ENCODE results near the gene EDA.

The EDA gene

DNA sequence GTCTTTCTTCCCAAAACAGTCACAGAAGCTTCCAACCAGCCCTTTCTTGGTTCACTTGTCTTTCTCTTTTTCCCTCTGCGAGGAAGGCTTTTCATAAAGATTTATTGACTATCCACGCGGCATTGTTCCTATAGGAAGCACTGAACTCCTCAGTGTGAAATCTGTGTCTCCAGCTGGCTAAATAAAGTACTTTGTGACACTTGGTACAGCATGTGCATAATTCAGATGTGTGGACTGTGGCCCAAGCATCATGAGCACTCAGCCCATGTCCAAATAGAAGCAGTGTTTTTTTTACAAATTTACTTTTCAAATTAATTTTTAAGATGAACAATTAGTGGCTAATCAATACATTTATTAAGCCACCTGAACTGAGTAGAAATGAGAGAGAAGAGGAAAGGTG, 146.4 kb downstream of the EDA start:
- Histone ChIP-seq H3K27me3 (ENCODE audit: insufficient read depth, low read length, poor library complexity, severe bottlenecking) (no peaks in the 10 kb centered on the region), H4K20me1 (ENCODE audit: insufficient read depth, low read length, poor library complexity, severe bottlenecking) (no peaks in the 10 kb centered on the region), H3K9ac (ENCODE audit: low read depth, low read length, poor library complexity, severe bottlenecking) (no peak overlapping the region), H3K4me2 (ENCODE audit: low read depth, low read length, poor library complexity, severe bottlenecking) (no peak overlapping the region), H3F3A (ENCODE audit: low read depth) (no peaks in the 10 kb centered on the region), H3K9me3 (ENCODE audit: insufficient read depth, low read depth, low read length) (no peaks in the 10 kb centered on the region), H3K4me3 (ENCODE audit: low read length, poor library complexity, severe bottlenecking) (no peak overlapping the region), H3K79me2 (ENCODE audit: insufficient read depth, low read length) (no peaks in the 10 kb centered on the region), H3K36me3 (ENCODE audit: insufficient read depth, low read length) (no peaks in the 10 kb centered on the region), H3K9me2 (replicated peaks; ENCODE audit: low read depth, low read length) (no peaks in the 10 kb centered on the region), H3K4me1 (ENCODE audit: insufficient read depth, low read length, poor library complexity, severe bottlenecking) (no peaks in the 10 kb centered on the region), H2AFZ (ENCODE audit: low read length) (no peak overlapping the region)
- TF ChIP-seq, protein P1, sequence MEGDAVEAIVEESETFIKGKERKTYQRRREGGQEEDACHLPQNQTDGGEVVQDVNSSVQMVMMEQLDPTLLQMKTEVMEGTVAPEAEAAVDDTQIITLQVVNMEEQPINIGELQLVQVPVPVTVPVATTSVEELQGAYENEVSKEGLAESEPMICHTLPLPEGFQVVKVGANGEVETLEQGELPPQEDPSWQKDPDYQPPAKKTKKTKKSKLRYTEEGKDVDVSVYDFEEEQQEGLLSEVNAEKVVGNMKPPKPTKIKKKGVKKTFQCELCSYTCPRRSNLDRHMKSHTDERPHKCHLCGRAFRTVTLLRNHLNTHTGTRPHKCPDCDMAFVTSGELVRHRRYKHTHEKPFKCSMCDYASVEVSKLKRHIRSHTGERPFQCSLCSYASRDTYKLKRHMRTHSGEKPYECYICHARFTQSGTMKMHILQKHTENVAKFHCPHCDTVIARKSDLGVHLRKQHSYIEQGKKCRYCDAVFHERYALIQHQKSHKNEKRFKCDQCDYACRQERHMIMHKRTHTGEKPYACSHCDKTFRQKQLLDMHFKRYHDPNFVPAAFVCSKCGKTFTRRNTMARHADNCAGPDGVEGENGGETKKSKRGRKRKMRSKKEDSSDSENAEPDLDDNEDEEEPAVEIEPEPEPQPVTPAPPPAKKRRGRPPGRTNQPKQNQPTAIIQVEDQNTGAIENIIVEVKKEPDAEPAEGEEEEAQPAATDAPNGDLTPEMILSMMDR (conservative IDR thresholded peaks at IDR 0.05; ENCODE audit: low read length), result no peak
- TF ChIP-seq EZH2phosphoT487 (IDR thresholded peaks at IDR 0.05; ENCODE audit: borderline replicate concordance), result no peak

DNA sequence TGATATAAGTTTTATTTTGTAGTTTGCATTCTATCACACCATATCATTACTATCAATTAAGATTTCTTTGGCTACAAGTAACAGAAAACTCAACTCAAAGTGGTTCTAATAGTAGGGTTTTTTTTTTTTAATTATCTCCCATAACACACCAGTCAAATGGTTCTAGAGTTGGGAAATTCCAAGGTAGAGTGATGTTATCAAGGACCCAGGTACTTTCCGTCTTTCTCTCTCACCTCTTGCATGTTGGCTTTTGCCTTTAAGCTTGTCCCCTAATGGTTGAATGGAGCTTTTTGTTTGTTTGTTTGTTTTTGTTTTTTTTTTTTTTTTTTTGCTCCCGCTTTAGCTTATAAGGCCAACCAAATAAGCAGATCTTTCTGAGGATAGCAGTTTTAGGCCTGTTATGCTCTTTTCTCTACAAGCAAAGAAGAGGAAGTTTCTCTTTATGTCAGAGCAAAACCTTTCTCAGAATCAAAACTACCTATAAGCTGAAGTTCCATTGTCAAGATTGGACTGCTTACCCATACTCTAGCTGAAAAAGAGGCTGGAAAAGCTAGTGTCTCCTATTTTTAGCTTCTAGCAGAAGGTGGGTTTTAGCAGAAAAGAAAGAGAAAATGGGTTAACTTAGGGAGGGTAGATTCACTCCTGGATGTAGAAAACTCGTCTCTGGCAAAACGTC, 177.5 kb downstream of the EDA start:
- H2AFZ ChIP-seq (ENCODE audit: low read length), result no peak overlapping the region
- no peaks in the 10 kb centered on the region for H3K9me3 ChIP-seq (ENCODE audit: insufficient read depth, low read depth, low read length)
- no peaks in the 10 kb centered on the region for H3K9me2 ChIP-seq (replicated peaks; ENCODE audit: low read depth, low read length)
- no peak for TF ChIP-seq EZH2phosphoT487 (IDR thresholded peaks at IDR 0.05; ENCODE audit: borderline replicate concordance)
- TF ChIP-seq, protein P1 (conservative IDR thresholded peaks at IDR 0.05; ENCODE audit: low read length), result no peak
- no peaks in the 10 kb centered on the region for H3F3A ChIP-seq (ENCODE audit: low read depth)
- no peaks in the 10 kb centered on the region for H3K4me1 ChIP-seq (ENCODE audit: insufficient read depth, low read length, poor library complexity, severe bottlenecking)
- no peaks in the 10 kb centered on the region for H3K36me3 ChIP-seq (ENCODE audit: insufficient read depth, low read length)
- no peak overlapping the region for H3K4me2 ChIP-seq (ENCODE audit: low read depth, low read length, poor library complexity, severe bottlenecking)
- no peak overlapping the region for H3K4me3 ChIP-seq (ENCODE audit: low read length, poor library complexity, severe bottlenecking)
- H4K20me1 ChIP-seq (ENCODE audit: insufficient read depth, low read length, poor library complexity, severe bottlenecking), result no peaks in the 10 kb centered on the region
- no peaks in the 10 kb centered on the region for H3K79me2 ChIP-seq (ENCODE audit: insufficient read depth, low read length)
- no peaks in the 10 kb centered on the region for H3K27me3 ChIP-seq (ENCODE audit: insufficient read depth, low read length, poor library complexity, severe bottlenecking)
- H3K9ac ChIP-seq (ENCODE audit: low read depth, low read length, poor library complexity, severe bottlenecking), result no peak overlapping the region

DNA sequence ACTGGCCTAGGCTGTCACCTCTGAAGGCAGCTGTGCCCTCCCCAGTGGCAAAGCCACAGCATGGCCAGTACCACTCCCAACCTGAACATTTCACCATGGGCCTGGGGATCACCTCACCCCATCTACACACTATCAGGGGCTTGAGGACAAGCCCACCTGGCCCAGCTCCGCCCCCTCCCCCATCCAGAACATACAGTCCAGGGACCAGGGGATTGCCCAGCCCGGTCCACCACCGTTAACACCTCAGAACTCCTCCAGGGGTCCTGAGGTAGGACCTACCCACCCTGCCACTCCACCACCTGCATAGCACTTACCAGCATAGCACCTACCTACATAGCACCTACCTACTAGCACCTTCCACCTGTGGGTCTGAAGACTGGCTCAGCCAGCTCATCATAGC, 179.8 kb downstream of the EDA start:
- Histone ChIP-seq H3K9me2 (replicated peaks; ENCODE audit: low read depth, low read length) (no peaks in the 10 kb centered on the region), H4K20me1 (ENCODE audit: insufficient read depth, low read length, poor library complexity, severe bottlenecking) (no peaks in the 10 kb centered on the region), H3K9me3 (ENCODE audit: insufficient read depth, low read depth, low read length) (no peaks in the 10 kb centered on the region), H2AFZ (ENCODE audit: low read length) (no peak overlapping the region), H3K9ac (ENCODE audit: low read depth, low read length, poor library complexity, severe bottlenecking) (no peak overlapping the region), H3K79me2 (ENCODE audit: insufficient read depth, low read length) (no peaks in the 10 kb centered on the region), H3K36me3 (ENCODE audit: insufficient read depth, low read length) (no peaks in the 10 kb centered on the region), H3F3A (ENCODE audit: low read depth) (no peaks in the 10 kb centered on the region), H3K4me2 (ENCODE audit: low read depth, low read length, poor library complexity, severe bottlenecking) (no peak overlapping the region), H3K4me1 (ENCODE audit: insufficient read depth, low read length, poor library complexity, severe bottlenecking) (no peaks in the 10 kb centered on the region), H3K4me3 (ENCODE audit: low read length, poor library complexity, severe bottlenecking) (no peak overlapping the region), H3K27me3 (ENCODE audit: insufficient read depth, low read length, poor library complexity, severe bottlenecking) (no peaks in the 10 kb centered on the region)
- TF ChIP-seq, protein P1 (conservative IDR thresholded peaks at IDR 0.05; ENCODE audit: low read length), result no peak
- no peak for TF ChIP-seq EZH2phosphoT487 (IDR thresholded peaks at IDR 0.05; ENCODE audit: borderline replicate concordance)

Data from Loucy (cell line).